HG03045 (cell line): Measurements from ENCODE around the gene LSP1.
"Not testable (repeated sequence)": the region's sequence is repeated elsewhere in the genome, so short reads cannot be mapped to it uniquely, and the experiment has no call there.

Experiments
- ATAC-seq: cut with Tn5 transposase; IDR thresholded peaks from one replicate; pipeline ENCODE4 v1.9.1; 2021; ENCODE audit warnings: mild to moderate bottlenecking, moderate library complexity; ENCODE audit not compliant: unreplicated experiment

LSP1 gene

GRCh38 chr11:1875093-1875850 lies 22.4 kb downstream of the LSP1 start:
- no peak for ATAC-seq

GRCh38 chr11:1875851-1876301 lies 23.0 kb downstream of the LSP1 start:
- not testable (repeated sequence) for ATAC-seq

- ATAC-seq: no peak
Observed at GRCh38 chr11:1876361-1877063, 23.6 kb downstream of the LSP1 start.

GRCh38 chr11:1877211-1878136 lies 24.6 kb downstream of the LSP1 start:
- no peak for ATAC-seq

GRCh38 chr11:1878137-1879031 lies 25.5 kb downstream of the LSP1 start:
- ATAC-seq: no peak

- ATAC-seq: no peak
Observed at GRCh38 chr11:1879342-1879940, 26.6 kb downstream of the LSP1 start.

- ATAC-seq: no peak
Observed at GRCh38 chr11:1879941-1880720, 27.2 kb downstream of the LSP1 start.

GRCh38 chr11:1880746-1881441 lies 28.0 kb downstream of the LSP1 start:
- no peak for ATAC-seq

GRCh38 chr11:1881442-1882264 lies 28.8 kb downstream of the LSP1 start:
- peak; percentile 21 for ATAC-seq

GRCh38 chr11:1882265-1883238 lies 29.7 kb downstream of the LSP1 start:
- peak; percentile 55 for ATAC-seq

GRCh38 chr11:1883346-1884302 lies 30.7 kb downstream of the LSP1 start:
- no peak for ATAC-seq

GRCh38 chr11:1884303-1884700 lies 31.4 kb downstream of the LSP1 start:
- no peak for ATAC-seq

- ATAC-seq: not testable (repeated sequence)
Observed at GRCh38 chr11:1886551-1886950, 33.7 kb downstream of the LSP1 start.

GRCh38 chr11:1887451-1888346 lies 34.8 kb downstream of the LSP1 start:
- ATAC-seq: no peak
